Caki2 (cell line): ENCODE measurements around the gene ADGRL4. TPM values are rescaled to one million over a fixed set of nuclear protein-coding genes. Genes with fewer than 3 reads are reported as not detected.
"Not testable (repeated sequence)": the region's sequence is repeated elsewhere in the genome, so short reads cannot be mapped to it uniquely, and the experiment has no call there.

Experiments used
- DNase-seq: peaks from one replicate; pipeline ENCODE4 v3.0.0-alpha.2; 2015; ENCODE audit warnings: low read depth
- in situ Hi-C: cut with HindIII; loops from 2 replicates; pipeline ENCODE4 v1.10.0; 2016; ENCODE audit warnings: low sequenced_read_pairs, low pct_unique_long_range_greater_than_20kb, mixed read lengths
- total RNA-seq: library from RNA; depleted of rRNA; stranded (reverse); fragments of >200 nt; shearing (Covaris generic); gene quantifications from 2 replicates; pipeline ENCODE4 v1.2.3, GENCODE V29; 2014; ENCODE audit warnings: low replicate concordance

ADGRL4 gene
- total RNA-seq, 1 experiment from 2014 or later = not detected

- DNase-seq = no peak
- in situ Hi-C loops = no loop called here
These were observed 47.8 kb downstream of the ADGRL4 start for GRCh38 chr1:78958711-78959110.

GRCh38 chr1:78950826-78951225 lies 55.7 kb downstream of the ADGRL4 start:
- in situ Hi-C loops = no loop called here

GRCh38 chr1:78949227-78949626 lies 57.3 kb downstream of the ADGRL4 start:
- in situ Hi-C loops = no loop called here
- DNase-seq = no peak

More at GRCh38 chr1:78950826-78951225, 55.7 kb downstream of the ADGRL4 start:
- no peak for DNase-seq

- in situ Hi-C loops = no loop called here
- DNase-seq = no peak
These were observed 87.4 kb downstream of the ADGRL4 start for GRCh38 chr1:78919150-78919549.

- DNase-seq = peak; percentile 8
- in situ Hi-C loops = no loop called here
These were observed 88.4 kb downstream of the ADGRL4 start for GRCh38 chr1:78918157-78918556.

- in situ Hi-C loops = no loop called here
These were observed 89.5 kb downstream of the ADGRL4 start for GRCh38 chr1:78916986-78917385.

GRCh38 chr1:78913950-78914349 lies 92.6 kb downstream of the ADGRL4 start:
- DNase-seq = no peak
- in situ Hi-C loops = no loop called here

More at GRCh38 chr1:78916986-78917385, 89.5 kb downstream of the ADGRL4 start:
- DNase-seq = no peak

- in situ Hi-C loops = no loop called here
- DNase-seq = no peak
These were observed 94.3 kb downstream of the ADGRL4 start for GRCh38 chr1:78911956-78912880.

- in situ Hi-C loops = no loop called here
- no peak for DNase-seq
These were observed 103.9 kb downstream of the ADGRL4 start for GRCh38 chr1:78902641-78903040.

GRCh38 chr1:78894811-78895210 lies 111.7 kb downstream of the ADGRL4 start:
- no peak for DNase-seq
- in situ Hi-C loops = no loop called here

- in situ Hi-C loops = no loop called here
- DNase-seq = no peak
These were observed 114.2 kb downstream of the ADGRL4 start for GRCh38 chr1:78892260-78892840.

- DNase-seq = no peak
- in situ Hi-C loops = no loop called here
These were observed 119.1 kb downstream of the ADGRL4 start for GRCh38 chr1:78887458-78887857.

GRCh38 chr1:78884685-78885452 lies 121.7 kb downstream of the ADGRL4 start:
- DNase-seq = peak; percentile 2
- in situ Hi-C loops = no loop called here

- no peak for DNase-seq
- in situ Hi-C loops = no loop called here
These were observed 126.3 kb downstream of the ADGRL4 start for GRCh38 chr1:78880223-78880622.

GRCh38 chr1:78875986-78876385 lies 130.5 kb downstream of the ADGRL4 start:
- DNase-seq, in situ Hi-C loops: not testable (repeated sequence)

GRCh38 chr1:78872801-78873200 lies 133.7 kb downstream of the ADGRL4 start:
- DNase-seq = not testable (repeated sequence)

GRCh38 chr1:78871249-78871648 lies 135.3 kb downstream of the ADGRL4 start:
- no peak for DNase-seq
- in situ Hi-C loops = no loop called here

More at GRCh38 chr1:78872801-78873200, 133.7 kb downstream of the ADGRL4 start:
- in situ Hi-C loops = not testable (repeated sequence)

GRCh38 chr1:78869136-78869535 lies 137.4 kb downstream of the ADGRL4 start:
- in situ Hi-C loops = no loop called here
- no peak for DNase-seq

- in situ Hi-C loops = no loop called here
- no peak for DNase-seq
These were observed 142.4 kb downstream of the ADGRL4 start for GRCh38 chr1:78864175-78864574.
